Astrocyte (in vitro differentiated cells and primary cell): Measurements from ENCODE around the gene PCDHGA12. TPM values are rescaled to one million over a fixed set of nuclear protein-coding genes. Genes with fewer than 3 reads are reported as not detected.

Source experiments
- DNase-seq: peaks from one replicate; pipeline ENCODE4 v3.0.0-alpha.2; 2010; ENCODE audit warnings: low read depth
- FAIRE-seq: peaks from 2 replicates; lab custom pipeline; 2011; peaks lifted over from hg19 to GRCh38; lab: Jason Lieb, UNC
- H2AFZ ChIP-seq: 2 replicates; pipeline ENCODE4 v1.6.0; 2012; ENCODE audit warnings: low read depth, low read length, inconsistent platforms
- H3K27ac ChIP-seq: 2 replicates; pipeline ENCODE4 v1.5.1; 2011; ENCODE audit warnings: low read depth, low read length, inconsistent platforms
- H3K27me3 ChIP-seq: 2 replicates; pipeline ENCODE4 v1.6.0; 2011; ENCODE audit warnings: low read length, inconsistent platforms; ENCODE audit not compliant: insufficient read depth
- H3K36me3 ChIP-seq: 2 replicates; pipeline ENCODE4 v1.5.1; 2011; ENCODE audit warnings: low read length, inconsistent platforms; ENCODE audit not compliant: insufficient read depth
- H3K4me1 ChIP-seq: 2 replicates; pipeline ENCODE4 v1.5.1; 2011; ENCODE audit warnings: low read length, inconsistent platforms; ENCODE audit not compliant: insufficient read depth
- H3K4me2 ChIP-seq: 2 replicates; pipeline ENCODE4 v1.6.0; 2012; ENCODE audit warnings: low read length, inconsistent platforms
- H3K4me3 ChIP-seq: 2 replicates; pipeline ENCODE4 v1.5.1; 2011; ENCODE audit warnings: low read depth, mild to moderate bottlenecking, low read length, inconsistent platforms; ENCODE audit not compliant: insufficient read depth
- H3K79me2 ChIP-seq: 2 replicates; pipeline ENCODE4 v1.6.0; 2012; ENCODE audit warnings: mild to moderate bottlenecking, low read length, inconsistent platforms; ENCODE audit not compliant: insufficient read depth
- H3K9ac ChIP-seq: 2 replicates; pipeline ENCODE4 v1.6.0; 2012; ENCODE audit warnings: mild to moderate bottlenecking, low read length, inconsistent platforms
- H3K9me3 ChIP-seq: 2 replicates; pipeline ENCODE4 v1.5.1; 2012; ENCODE audit warnings: low read depth, mild to moderate bottlenecking, low read length, inconsistent platforms; ENCODE audit not compliant: insufficient read depth
- H4K20me1 ChIP-seq: 2 replicates; pipeline ENCODE4 v1.6.0; 2012; ENCODE audit warnings: low read length, inconsistent platforms; ENCODE audit not compliant: insufficient read depth
- H3K27ac Mint-ChIP-seq: one replicate; pipeline ENCODE4 v1.8.0; 2021; ENCODE audit warnings: mild to moderate bottlenecking, mixed read lengths; ENCODE audit not compliant: unreplicated experiment
- H3K27me3 Mint-ChIP-seq: one replicate; pipeline ENCODE4 v1.8.0; 2021; ENCODE audit warnings: low read depth, mixed read lengths; ENCODE audit not compliant: unreplicated experiment
- H3K36me3 Mint-ChIP-seq: one replicate; pipeline ENCODE4 v1.8.0; 2021; ENCODE audit warnings: low read depth, mixed read lengths; ENCODE audit not compliant: unreplicated experiment
- H3K4me1 Mint-ChIP-seq: one replicate; pipeline ENCODE4 v1.8.0; 2021; ENCODE audit warnings: low read depth, mixed read lengths; ENCODE audit not compliant: unreplicated experiment
- H3K4me3 Mint-ChIP-seq: one replicate; pipeline ENCODE4 v1.8.0; 2021; ENCODE audit warnings: mild to moderate bottlenecking, moderate library complexity, mixed read lengths; ENCODE audit not compliant: unreplicated experiment
- H3K9me3 Mint-ChIP-seq: one replicate; pipeline ENCODE4 v1.8.0; 2021; ENCODE audit warnings: mild to moderate bottlenecking, mixed read lengths; ENCODE audit not compliant: unreplicated experiment
- EZH2 ChIP-seq: IDR thresholded peaks from 2 replicates; pipeline ENCODE4 v1.6.1; 2012; ENCODE audit warnings: mild to moderate bottlenecking, low read length, inconsistent platforms; ENCODE audit not compliant: insufficient read depth
- total RNA-seq: library from RNA; stranded (reverse); gene quantifications from 2 replicates; pipeline ENCODE4 v1.2.1, GENCODE V29; 2021
- TF ChIP-seq, protein P1 (sequence below): IDR thresholded peaks from 2 replicates; pipeline ENCODE4 v1.5.1; 2011; ENCODE audit warnings: low read depth, mild to moderate bottlenecking, inconsistent platforms, low read length, moderate library complexity; ENCODE audit not compliant: insufficient read depth

The PCDHGA12 gene
- total RNA-seq, 1 donor from 2014 or later = 1.6 TPM

DNA sequence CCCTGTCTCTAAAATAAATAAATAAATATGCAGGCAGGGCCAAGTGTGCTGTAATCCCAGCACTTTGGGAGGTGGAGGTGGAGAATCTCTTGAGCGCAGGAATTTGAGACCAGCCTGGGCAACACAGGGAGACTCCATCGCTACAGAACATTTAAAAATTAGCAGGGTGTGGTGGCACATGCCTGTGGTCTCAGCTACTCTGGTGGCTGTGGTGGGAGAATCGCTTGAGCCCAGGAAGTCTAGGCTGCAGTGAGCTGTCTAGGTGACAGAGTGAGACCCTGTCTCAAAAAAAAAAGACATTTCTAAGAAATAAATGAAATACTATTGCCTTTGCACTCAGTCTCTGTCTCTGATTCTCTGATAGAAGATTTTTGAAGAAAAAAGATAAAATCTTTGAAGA, 18.7 kb upstream of the PCDHGA12 start:
- Mint-ChIP-seq H3K4me1 (peaks cover 9% of the 10 kb centered on the region), H3K36me3 (peaks cover 18% of the 10 kb centered on the region), H3K4me3 (peak overlapping the region; percentile 74), H3K27ac (peak overlapping the region; percentile 49), H3K27me3 (no peaks in the 10 kb centered on the region), H3K9me3 (peaks cover 13% of the 10 kb centered on the region)
- H2AFZ ChIP-seq = no peak overlapping the region
- H3K27ac ChIP-seq = no peak overlapping the region
- peaks cover 3% of the 10 kb centered on the region for H4K20me1 ChIP-seq
- no peaks in the 10 kb centered on the region for H3K4me1 ChIP-seq
- DNase-seq (no peak), FAIRE-seq (no peak)
- peaks cover 34% of the 10 kb centered on the region for H3K9me3 ChIP-seq
- TF ChIP-seq, protein P1, sequence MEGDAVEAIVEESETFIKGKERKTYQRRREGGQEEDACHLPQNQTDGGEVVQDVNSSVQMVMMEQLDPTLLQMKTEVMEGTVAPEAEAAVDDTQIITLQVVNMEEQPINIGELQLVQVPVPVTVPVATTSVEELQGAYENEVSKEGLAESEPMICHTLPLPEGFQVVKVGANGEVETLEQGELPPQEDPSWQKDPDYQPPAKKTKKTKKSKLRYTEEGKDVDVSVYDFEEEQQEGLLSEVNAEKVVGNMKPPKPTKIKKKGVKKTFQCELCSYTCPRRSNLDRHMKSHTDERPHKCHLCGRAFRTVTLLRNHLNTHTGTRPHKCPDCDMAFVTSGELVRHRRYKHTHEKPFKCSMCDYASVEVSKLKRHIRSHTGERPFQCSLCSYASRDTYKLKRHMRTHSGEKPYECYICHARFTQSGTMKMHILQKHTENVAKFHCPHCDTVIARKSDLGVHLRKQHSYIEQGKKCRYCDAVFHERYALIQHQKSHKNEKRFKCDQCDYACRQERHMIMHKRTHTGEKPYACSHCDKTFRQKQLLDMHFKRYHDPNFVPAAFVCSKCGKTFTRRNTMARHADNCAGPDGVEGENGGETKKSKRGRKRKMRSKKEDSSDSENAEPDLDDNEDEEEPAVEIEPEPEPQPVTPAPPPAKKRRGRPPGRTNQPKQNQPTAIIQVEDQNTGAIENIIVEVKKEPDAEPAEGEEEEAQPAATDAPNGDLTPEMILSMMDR = no peak
- no peak for TF ChIP-seq EZH2
- H3K4me2 ChIP-seq = no peak overlapping the region
- H3K79me2 ChIP-seq = no peaks in the 10 kb centered on the region
- H3K27me3 ChIP-seq = no peaks in the 10 kb centered on the region
- H3K4me3 ChIP-seq = no peak overlapping the region
- no peak overlapping the region for H3K9ac ChIP-seq
- no peaks in the 10 kb centered on the region for H3K36me3 ChIP-seq

DNA sequence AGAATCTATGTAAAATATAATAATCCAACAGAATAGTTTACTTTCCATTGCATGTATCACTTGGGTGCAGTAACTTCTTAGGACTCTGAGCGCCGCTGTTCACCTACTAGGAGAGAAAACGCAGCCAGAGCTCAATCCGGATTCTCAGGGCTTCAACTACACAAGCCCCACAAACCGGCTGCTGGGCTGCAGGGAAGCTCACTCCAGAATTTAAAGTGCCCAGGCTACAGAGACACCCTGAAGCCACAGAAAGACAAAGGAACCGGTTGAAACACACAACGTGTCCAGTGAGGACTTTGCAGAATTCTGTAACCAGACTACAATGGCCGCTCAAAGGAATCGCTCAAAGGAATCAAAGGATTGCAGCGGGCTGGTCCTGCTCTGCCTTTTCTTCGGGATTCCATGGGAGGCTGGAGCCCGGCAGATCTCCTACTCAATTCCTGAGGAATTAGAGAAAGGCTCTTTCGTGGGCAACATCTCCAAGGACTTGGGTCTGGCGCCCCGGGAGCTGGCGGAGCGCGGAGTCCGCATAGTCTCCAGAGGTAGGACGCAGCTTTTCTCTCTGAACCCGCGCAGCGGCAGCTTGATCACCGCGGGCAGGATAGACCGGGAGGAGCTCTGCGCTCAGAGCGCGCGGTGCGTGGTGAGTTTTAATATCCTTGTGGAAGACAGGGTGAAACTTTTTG, 17.3 kb upstream of the PCDHGA12 start, which contains the start of gene PCDHGA10:
Gene PCDHGA10 (plus strand): TSS at position 134 of the 686 bp plus-strand sequence. CDS start 189 bp downstream, at position 323.
- TF ChIP-seq EZH2 = no peak
- TF ChIP-seq, protein P1 = peak; percentile 71
- H3K79me2 ChIP-seq = no peaks in the 10 kb centered on the region
- H3K4me2 ChIP-seq = peak within 1 kb of the TSS; percentile 73
- peaks cover 16% of the 10 kb centered on the region for H3K9me3 Mint-ChIP-seq
- H3K36me3 Mint-ChIP-seq = peaks cover 23% of the 10 kb centered on the region
- H3K27ac Mint-ChIP-seq = peak within 1 kb of the TSS; percentile 91
- H3K27ac ChIP-seq = no peak within 1 kb of the TSS
- H3K27me3 ChIP-seq = no peaks in the 10 kb centered on the region
- H3K9me3 ChIP-seq = peaks cover 33% of the 10 kb centered on the region
- H2AFZ ChIP-seq = peak within 1 kb of the TSS; percentile 50
- H3K4me1 Mint-ChIP-seq = peaks cover 13% of the 10 kb centered on the region
- H4K20me1 ChIP-seq = peaks cover 3% of the 10 kb centered on the region
- H3K4me3 ChIP-seq = peak within 1 kb of the TSS; percentile 55
- H3K9ac ChIP-seq = peak within 1 kb of the TSS; percentile 61
- no peaks in the 10 kb centered on the region for H3K4me1 ChIP-seq
- peak within 1 kb of the TSS; percentile 93 for H3K4me3 Mint-ChIP-seq
- no peaks in the 10 kb centered on the region for H3K27me3 Mint-ChIP-seq
- FAIRE-seq (no peak), DNase-seq (peak; percentile 47)
- no peaks in the 10 kb centered on the region for H3K36me3 ChIP-seq

DNA sequence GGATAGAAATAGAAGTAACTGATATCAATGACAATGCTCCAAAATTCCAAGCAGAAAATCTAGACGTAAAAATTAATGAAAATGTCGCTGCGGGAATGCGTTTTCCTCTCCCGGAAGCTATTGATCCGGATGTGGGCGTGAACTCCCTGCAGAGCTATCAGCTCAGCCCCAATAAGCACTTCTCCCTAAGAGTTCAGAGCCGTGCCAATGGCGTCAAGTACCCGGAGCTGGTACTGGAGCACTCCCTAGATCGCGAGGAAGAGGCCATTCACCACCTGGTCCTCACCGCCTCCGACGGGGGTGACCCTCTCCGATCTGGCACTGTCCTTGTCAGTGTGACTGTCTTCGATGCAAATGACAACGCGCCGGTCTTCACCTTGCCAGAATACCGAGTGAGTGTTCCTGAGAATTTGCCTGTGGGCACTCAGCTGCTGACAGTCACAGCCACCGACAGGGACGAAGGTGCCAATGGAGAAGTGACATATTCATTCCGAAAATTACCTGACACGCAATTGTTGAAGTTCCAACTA, 16.7 kb upstream of the PCDHGA12 start:
- H3K36me3 Mint-ChIP-seq = peaks cover 29% of the 10 kb centered on the region
- DNase-seq = no peak
- Histone ChIP-seq H3K27ac (no peak overlapping the region), H3K4me1 (no peaks in the 10 kb centered on the region), H2AFZ (no peak overlapping the region), H3K27me3 (no peaks in the 10 kb centered on the region), H3K36me3 (no peaks in the 10 kb centered on the region), H4K20me1 (peaks cover 3% of the 10 kb centered on the region), H3K4me2 (peak overlapping the region; percentile 73), H3K9ac (peak overlapping the region; percentile 61), H3K9me3 (peaks cover 34% of the 10 kb centered on the region), H3K4me3 (peak overlapping the region; percentile 55), H3K79me2 (no peaks in the 10 kb centered on the region)
- FAIRE-seq = no peak
- TF ChIP-seq, protein P1 = no peak
- no peak for TF ChIP-seq EZH2
- no peaks in the 10 kb centered on the region for H3K27me3 Mint-ChIP-seq
- H3K4me3 Mint-ChIP-seq = peak overlapping the region; percentile 93
- peak overlapping the region; percentile 91 for H3K27ac Mint-ChIP-seq
- H3K9me3 Mint-ChIP-seq = peaks cover 20% of the 10 kb centered on the region
- peaks cover 15% of the 10 kb centered on the region for H3K4me1 Mint-ChIP-seq
